Stomach (tissue), 4 donors: ENCODE data around the gene SH3TC1.

Experiments
- CTCF ChIP-seq, 7 experiments: fragments of 450-650 bp in 4 of 7; fragments of 200-600 bp in 3 of 7; sonication (generic) in 3 of 7; IDR thresholded peaks; one replicate each; pipeline ENCODE4 v1.5.1; 2016 to 2019; ENCODE audit warnings: antibody characterized with exemption in 7 of 7, control low read depth in 2 of 7, mild to moderate bottlenecking in 1 of 7
- POLR2A ChIP-seq, 4 donors: fragments of 450-650 bp; IDR thresholded peaks; one replicate each; pipeline ENCODE4 v1.6.1; 2016; ENCODE audit warnings: antibody characterized with exemption in 4 of 4, control low read depth in 2 of 4, mild to moderate bottlenecking in 1 of 4, moderate library complexity in 1 of 4

GRCh38 chr4:8219236-8219635, 20.1 kb downstream of the SH3TC1 start:
- no peak for TF ChIP-seq CTCF (IDR thresholded peaks at IDR 0.05)
- TF ChIP-seq POLR2A (IDR thresholded peaks at IDR 0.05), result no peak
